BE2C (cell line): ENCODE results near the gene CCDC187.

Source experiments
- DNase-seq: peaks from one replicate; pipeline ENCODE4 v3.0.0-alpha.2; 2020
- H3K27me3 ChIP-seq: fragments of 250-450 bp; sonication (Bioruptor Pico); 2 replicates; pipeline ENCODE4 v1.5.1; 2020; ENCODE audit warnings: mild to moderate bottlenecking
- H3K36me3 ChIP-seq: fragments of 250-450 bp; sonication (Bioruptor Pico); 2 replicates; pipeline ENCODE4 v1.5.1; 2020; ENCODE audit warnings: mild to moderate bottlenecking
- H3K4me1 ChIP-seq: fragments of 250-450 bp; sonication (Bioruptor Pico); 2 replicates; pipeline ENCODE4 v1.5.1; 2020
- H3K4me3 ChIP-seq: 2 replicates; pipeline ENCODE4 v1.5.1; 2011; ENCODE audit warnings: low read depth, low read length
- H3K9me3 ChIP-seq: fragments of 250-450 bp; sonication (Bioruptor Pico); 2 replicates; pipeline ENCODE4 v1.5.1; 2020
- CTCF ChIP-seq: IDR thresholded peaks from 2 replicates; pipeline ENCODE4 v1.5.1; 2012; ENCODE audit warnings: mild to moderate bottlenecking, low read depth, low read length

The CCDC187 gene

DNA sequence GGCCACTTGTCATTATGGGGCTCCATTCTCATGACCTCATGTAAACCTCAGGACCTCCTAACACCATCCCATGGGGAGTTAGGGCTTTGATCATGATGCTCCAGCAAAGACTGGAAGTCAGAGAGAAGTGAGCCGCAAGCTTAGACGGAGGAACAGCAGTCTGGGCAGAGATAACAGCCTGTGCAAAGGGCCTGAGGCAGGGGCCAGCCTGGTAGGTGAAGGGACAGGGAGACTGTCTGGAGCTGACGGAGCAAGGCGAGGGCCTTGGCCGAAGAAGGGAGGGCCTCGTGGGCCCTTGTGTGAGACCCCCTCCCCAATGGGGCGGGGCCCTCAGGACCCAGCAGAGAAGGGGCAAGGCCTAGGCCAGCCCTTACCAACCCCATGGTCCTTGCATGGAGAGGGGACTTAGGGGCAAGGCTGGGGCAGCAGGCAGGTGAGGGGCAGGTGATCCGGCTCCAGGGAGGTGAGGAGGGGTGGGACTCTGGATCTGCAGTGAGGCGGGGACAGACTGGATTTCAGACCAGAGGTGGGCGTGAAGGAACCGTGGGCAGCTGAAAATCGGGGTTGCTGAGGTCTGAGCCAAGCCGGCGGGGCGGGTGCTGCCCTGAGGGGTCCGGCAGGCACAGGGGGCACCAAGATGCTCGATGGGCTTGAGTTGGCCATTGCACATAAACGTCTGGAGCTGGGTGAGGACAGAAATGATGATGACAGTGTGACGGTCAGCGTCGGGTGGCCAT is 40.8 kb upstream of the CCDC187 start:
- DNase-seq = no peak
- Histone ChIP-seq H3K4me3 (no peak overlapping the region), H3K9me3 (no peaks in the 10 kb centered on the region), H3K36me3 (peaks cover 10% of the 10 kb centered on the region), H3K27me3 (no peaks in the 10 kb centered on the region), H3K4me1 (peaks cover 41% of the 10 kb centered on the region)
- TF ChIP-seq CTCF = no peak

DNA sequence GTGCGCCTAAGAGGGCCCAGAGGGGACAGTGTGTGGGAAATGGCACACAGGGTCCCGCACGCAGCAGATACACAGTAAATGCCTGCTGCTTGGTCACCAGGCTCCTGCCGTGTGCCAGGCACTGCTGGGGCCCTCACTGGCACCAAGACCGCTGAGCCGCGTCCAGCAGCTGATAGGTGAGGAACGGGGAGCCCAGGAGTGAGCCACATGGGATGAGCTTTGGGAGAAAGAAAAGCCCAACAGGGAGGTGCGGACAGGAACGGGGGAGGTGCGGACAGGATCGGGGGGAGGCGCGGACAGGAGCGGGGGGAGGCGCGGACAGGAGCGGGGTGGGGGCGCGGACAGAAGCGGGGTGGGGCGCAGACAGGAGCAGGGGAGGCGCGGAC is 40.0 kb upstream of the CCDC187 start:
- Histone ChIP-seq H3K36me3 (peaks cover 14% of the 10 kb centered on the region), H3K27me3 (no peaks in the 10 kb centered on the region), H3K4me1 (peaks cover 39% of the 10 kb centered on the region), H3K4me3 (no peak overlapping the region), H3K9me3 (no peaks in the 10 kb centered on the region)
- no peak for TF ChIP-seq CTCF
- no peak for DNase-seq

DNA sequence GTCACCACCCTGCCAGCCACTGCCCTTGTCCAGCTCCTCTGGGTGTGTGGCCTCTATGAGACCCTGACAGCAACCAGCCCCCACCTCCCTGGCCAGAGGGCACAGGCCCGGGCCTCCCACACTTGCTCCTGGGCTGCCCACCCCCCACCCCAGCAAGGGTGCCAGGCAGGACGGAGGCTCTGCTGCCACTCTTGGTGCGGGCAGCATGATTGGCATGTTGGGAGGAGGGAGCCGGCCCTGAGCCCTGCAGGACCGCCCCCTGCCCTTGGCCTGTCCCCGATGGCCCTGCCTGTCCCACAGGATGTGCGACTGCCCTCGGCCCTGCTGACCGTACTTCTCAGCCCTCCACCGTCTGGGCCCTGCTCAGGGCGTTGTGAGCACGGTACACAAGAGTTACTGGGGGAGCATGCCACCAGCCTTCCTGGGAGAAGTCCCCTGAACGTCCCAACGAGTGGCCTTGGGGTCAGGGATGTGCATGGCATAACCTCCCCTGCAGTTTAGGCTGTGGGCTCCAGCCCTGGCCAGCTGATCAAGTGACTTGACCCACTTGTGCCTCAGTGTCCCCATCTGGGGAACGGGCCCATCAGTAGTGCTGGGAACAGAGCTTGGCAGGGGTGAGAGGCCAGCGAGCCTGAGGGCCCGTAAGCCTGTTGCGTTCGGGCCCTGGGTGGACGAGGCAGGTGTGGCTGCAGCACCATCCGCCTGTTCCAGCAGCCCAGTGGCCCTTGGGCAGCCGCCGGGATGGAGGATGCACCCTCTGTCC is 39.4 kb upstream of the CCDC187 start:
- H3K4me3 ChIP-seq = peak overlapping the region; percentile 22; the same call in 1 of the 2 replicates

GRCh38 chr9:136342181-136343120 is 38.6 kb upstream of the CCDC187 start:
- Histone ChIP-seq H3K27me3 (no peaks in the 10 kb centered on the region), H3K4me3 (peak overlapping the region; percentile 22), H3K36me3 (peaks cover 28% of the 10 kb centered on the region), H3K9me3 (no peaks in the 10 kb centered on the region), H3K4me1 (peaks cover 25% of the 10 kb centered on the region)
- DNase-seq = peak; percentile 90
- TF ChIP-seq CTCF = peak; percentile 29; the same call in 1 of the 2 replicates

More for the DNA sequence above, 39.4 kb upstream of the CCDC187 start:
- H3K4me1 ChIP-seq = peaks cover 33% of the 10 kb centered on the region
- no peaks in the 10 kb centered on the region for H3K27me3 ChIP-seq
- peaks cover 19% of the 10 kb centered on the region for H3K36me3 ChIP-seq
- no peak for DNase-seq
- TF ChIP-seq CTCF = no peak
- no peaks in the 10 kb centered on the region for H3K9me3 ChIP-seq

DNA sequence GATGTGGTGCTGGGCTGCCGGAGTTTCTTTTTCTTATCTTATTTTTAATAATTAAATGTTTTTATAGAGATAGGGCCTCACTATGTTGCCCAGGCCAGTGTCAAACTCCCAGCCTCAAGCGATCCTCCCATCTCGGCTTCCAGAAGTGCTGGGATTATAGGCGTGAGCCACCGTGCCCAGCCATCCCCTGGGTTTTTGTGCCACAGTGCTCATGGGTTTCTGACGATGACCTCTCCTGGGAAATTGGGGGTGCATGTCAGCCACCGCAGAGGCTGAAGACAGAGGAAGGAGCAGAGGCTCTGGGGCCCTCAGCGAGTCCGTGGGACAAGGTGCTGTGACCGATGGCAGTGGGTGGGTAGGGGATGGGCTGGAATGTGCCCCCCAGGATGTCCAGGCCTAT is 37.9 kb upstream of the CCDC187 start:
- Histone ChIP-seq H3K4me1 (peaks cover 23% of the 10 kb centered on the region), H3K36me3 (peaks cover 33% of the 10 kb centered on the region), H3K9me3 (no peaks in the 10 kb centered on the region)

More for the DNA sequence above, 37.9 kb upstream of the CCDC187 start:
- TF ChIP-seq CTCF = no peak
- no peak for DNase-seq
- Histone ChIP-seq H3K27me3 (no peaks in the 10 kb centered on the region), H3K4me3 (no peak overlapping the region)
